HCT116 (cell line): ENCODE measurements around the gene LRG1. TPM values are rescaled to one million over a fixed set of nuclear protein-coding genes. Genes with fewer than 3 reads are reported as not detected.
A peak's percentile ranks its signal among the peaks of the same experiment; 100 is the strongest.

Experiments used
- ATAC-seq: fragments of 200-7000 bp; cut with Tn5 transposase; 2 replicates; pipeline ENCODE4 v1.9.1; 2020; ENCODE audit warnings: mild to moderate bottlenecking, moderate library complexity
- BruUV-seq: library from RNA; stranded (reverse); fragments of 400-500 nt; replicated peaks from 2 replicates; lab custom pipeline; 2021; lab: Mats Ljungman, UMichigan
- CTCF ChIA-PET: fragments of 300-600 bp; sonication (Branson Sonifier 250); formaldehyde crosslinking; loops from one replicate; lab custom pipeline; 2021; ENCODE audit warnings: antibody characterized with exemption; lab: Charles Lee
- POLR2A ChIA-PET: fragments of 300-600, 350-600 bp; sonication (Branson Sonifier 250); formaldehyde crosslinking; loops from one replicate; lab custom pipeline; 2021; ENCODE audit warnings: antibody characterized with exemption; lab: Charles Lee
- RAD21 ChIA-PET, 2 experiments: fragments of 300-600 bp; sonication (Branson Sonifier 250); formaldehyde crosslinking; loops; one replicate each; lab custom pipeline; 2023; ENCODE audit warnings: low total read pairs in 2 of 2; ENCODE audit not compliant: uncharacterized antibody in 2 of 2, unreplicated experiment in 2 of 2, low non-redundant PET in 1 of 2; lab: Charles Lee
- DNase-seq: peaks from one replicate; pipeline ENCODE4 v3.0.0-alpha.2; 2010; ENCODE audit warnings: low read depth, low spot score
- H2AFZ ChIP-seq: fragments of 200-600 bp; shearing (Covaris generic), sonication (generic); 2 replicates; pipeline ENCODE4 v1.6.1; 2017; ENCODE audit warnings: low read depth, mixed run types, mixed read lengths, antibody characterized with exemption, low read length; ENCODE audit not compliant: poor library complexity, severe bottlenecking
- H3K27ac ChIP-seq: 2 replicates; pipeline ENCODE4 v1.5.1; 2012; ENCODE audit warnings: low read depth, low read length
- H3K27me3 ChIP-seq: fragments of 200-600 bp; sonication (generic); 2 replicates; pipeline ENCODE4 v1.6.1; 2016; ENCODE audit warnings: mixed run types, low read length, mixed read lengths; ENCODE audit not compliant: insufficient read depth
- H3K36me3 ChIP-seq, 2 experiments: fragments of 200-500 bp in 1 of 2; fragments of 200-600 bp in 1 of 2; sonication (Bioruptor generic) in 1 of 2; sonication (generic) in 1 of 2; 2 replicates each; pipeline versions ENCODE4 v1.5.1 to v1.6.1; 2014 to 2016; ENCODE audit warnings: low read length in 2 of 2, inconsistent platforms in 1 of 2, mixed read lengths in 1 of 2, mixed run types in 1 of 2; ENCODE audit not compliant: insufficient read depth in 2 of 2, control insufficient read depth in 1 of 2
- H3K4me1 ChIP-seq, 2 experiments: fragments of 200-600 bp in 1 of 2; sonication (generic) in 1 of 2; 2 replicates each; pipeline versions ENCODE4 v1.5.1 to v1.6.1; 2012 to 2017; ENCODE audit warnings: low read length in 2 of 2, inconsistent platforms in 1 of 2, mild to moderate bottlenecking in 1 of 2, mixed read lengths in 1 of 2, mixed run types in 1 of 2, moderate library complexity in 1 of 2; ENCODE audit not compliant: insufficient read depth in 2 of 2, control insufficient read depth in 1 of 2
- H3K4me2 ChIP-seq: fragments of 200-600 bp; sonication (generic); 2 replicates; pipeline ENCODE4 v1.6.1; 2017; ENCODE audit warnings: mixed run types, low read length, mixed read lengths
- H3K4me3 ChIP-seq, 2 experiments: fragments of 200-600 bp in 1 of 2; sonication (generic) in 1 of 2; replicated peaks in 1 of 2; 2 replicates each; pipeline ENCODE4 v1.5.1; 2011 to 2016; ENCODE audit warnings: low read length in 2 of 2, control low read depth in 1 of 2, low read depth in 1 of 2, mild to moderate bottlenecking in 1 of 2, mixed read lengths in 1 of 2, mixed run types in 1 of 2
- H3K79me2 ChIP-seq: fragments of 200-600 bp; sonication (generic); 2 replicates; pipeline ENCODE4 v1.6.1; 2017; ENCODE audit warnings: mild to moderate bottlenecking, mixed run types, low read length, moderate library complexity, mixed read lengths; ENCODE audit not compliant: insufficient read depth
- H3K9ac ChIP-seq: fragments of 200-600 bp; sonication (generic); 2 replicates; pipeline ENCODE4 v1.6.1; 2016; ENCODE audit warnings: low read length, mixed read lengths
- H3K9me2 ChIP-seq: fragments of 200-600 bp; sonication (generic), shearing (Covaris generic); 2 replicates; pipeline ENCODE4 v1.6.1; 2017; ENCODE audit warnings: mixed run types, mild to moderate bottlenecking, moderate library complexity; ENCODE audit not compliant: insufficient read depth
- H3K9me3 ChIP-seq, 2 experiments: fragments of 200-500 bp in 1 of 2; fragments of 200-600 bp in 1 of 2; sonication (Bioruptor generic) in 1 of 2; sonication (generic) in 1 of 2; 2 replicates each; pipeline ENCODE4 v1.6.1; 2014 to 2017; ENCODE audit warnings: low read length in 2 of 2, mixed read lengths in 2 of 2, inconsistent platforms in 1 of 2, low read depth in 1 of 2, mild to moderate bottlenecking in 1 of 2, mixed run types in 1 of 2, moderate library complexity in 1 of 2; ENCODE audit not compliant: control insufficient read depth in 1 of 2, insufficient read depth in 1 of 2
- H4K20me1 ChIP-seq: fragments of 200-600 bp; sonication (generic), shearing (Covaris generic); 2 replicates; pipeline ENCODE4 v1.6.1; 2017; ENCODE audit warnings: mixed run types, mild to moderate bottlenecking, moderate library complexity; ENCODE audit not compliant: insufficient read depth
- CBX3 ChIP-seq: IDR thresholded peaks from 2 replicates; pipeline ENCODE4 v1.6.1; 2012; ENCODE audit warnings: low read depth
- CTCF ChIP-seq, 3 experiments: fragments of 200-600 bp in 1 of 3; sonication (generic) in 1 of 3; IDR thresholded peaks in 2 of 3; conservative IDR thresholded peaks in 1 of 3; 2 replicates each; pipeline ENCODE4 v1.5.1; 2012 to 2017; ENCODE audit warnings: low read depth in 2 of 3, low read length in 2 of 3, antibody characterized with exemption in 1 of 3, borderline replicate concordance in 1 of 3, control low read depth in 1 of 3, mild to moderate bottlenecking in 1 of 3, mixed read lengths in 1 of 3, mixed run types in 1 of 3, moderate library complexity in 1 of 3; ENCODE audit not compliant: insufficient read depth in 1 of 3
- ELF1 ChIP-seq: IDR thresholded peaks from 2 replicates; pipeline ENCODE4 v1.6.1; 2012; ENCODE audit warnings: low read depth, borderline replicate concordance
- EZH2 ChIP-seq: fragments of 200-600 bp; sonication (generic); IDR thresholded peaks from 2 replicates; pipeline ENCODE4 v1.6.1; 2017; ENCODE audit warnings: antibody characterized with exemption, mixed run types
- EZH2phosphoT487 ChIP-seq: fragments of 200-600 bp; IDR thresholded peaks from 2 replicates; pipeline ENCODE4 v1.6.1; 2018; ENCODE audit warnings: antibody characterized with exemption, borderline replicate concordance
- JUND ChIP-seq: IDR thresholded peaks from 2 replicates; pipeline ENCODE4 v1.6.1; 2012
- MAX ChIP-seq: IDR thresholded peaks from 2 replicates; pipeline ENCODE4 v1.6.1; 2012
- POLR2A ChIP-seq: IDR thresholded peaks from 2 replicates; pipeline ENCODE4 v1.7.0; 2011; ENCODE audit warnings: borderline replicate concordance; ENCODE audit not compliant: insufficient read depth, insufficient read length; ENCODE audit errors: extremely low read depth
- SIN3A ChIP-seq: IDR thresholded peaks from 2 replicates; pipeline ENCODE4 v1.6.1; 2012; ENCODE audit warnings: low read depth
- SRF ChIP-seq: IDR thresholded peaks from 2 replicates; pipeline ENCODE4 v1.6.1; 2012; ENCODE audit warnings: low read depth
- ZBTB33 ChIP-seq: IDR thresholded peaks from 2 replicates; pipeline ENCODE4 v1.6.1; 2011; ENCODE audit warnings: mild to moderate bottlenecking, low read length, moderate library complexity; ENCODE audit not compliant: insufficient replicate concordance; ENCODE audit errors: extremely low read depth
- ZFX ChIP-seq: fragments of 450-650 bp; IDR thresholded peaks from 2 replicates; pipeline ENCODE4 v1.6.1; 2017
- ZNF274 ChIP-seq: fragments of 200-500 bp; sonication (Bioruptor generic); IDR thresholded peaks from 2 replicates; pipeline ENCODE4 v1.6.1; 2014; ENCODE audit warnings: mild to moderate bottlenecking, low read depth, low read length, inconsistent platforms
- intact Hi-C: fragments of 100-400 bp; cut with micrococcal nuclease; formaldehyde crosslinking; loops from 2 replicates; pipeline ENCODE4 v1.10.0; 2022
- total RNA-seq: library from RNA; stranded (reverse); gene quantifications from one replicate; pipeline ENCODE4 v1.2.1, GENCODE V29; 2021; ENCODE audit not compliant: unreplicated experiment
- TF ChIP-seq, protein P1 (sequence below): IDR thresholded peaks from 2 replicates; pipeline ENCODE4 v1.6.1; 2012; ENCODE audit warnings: low read depth

The LRG1 gene
- total RNA-seq, 1 experiment from 2014 or later = 1.3 TPM

DNA sequence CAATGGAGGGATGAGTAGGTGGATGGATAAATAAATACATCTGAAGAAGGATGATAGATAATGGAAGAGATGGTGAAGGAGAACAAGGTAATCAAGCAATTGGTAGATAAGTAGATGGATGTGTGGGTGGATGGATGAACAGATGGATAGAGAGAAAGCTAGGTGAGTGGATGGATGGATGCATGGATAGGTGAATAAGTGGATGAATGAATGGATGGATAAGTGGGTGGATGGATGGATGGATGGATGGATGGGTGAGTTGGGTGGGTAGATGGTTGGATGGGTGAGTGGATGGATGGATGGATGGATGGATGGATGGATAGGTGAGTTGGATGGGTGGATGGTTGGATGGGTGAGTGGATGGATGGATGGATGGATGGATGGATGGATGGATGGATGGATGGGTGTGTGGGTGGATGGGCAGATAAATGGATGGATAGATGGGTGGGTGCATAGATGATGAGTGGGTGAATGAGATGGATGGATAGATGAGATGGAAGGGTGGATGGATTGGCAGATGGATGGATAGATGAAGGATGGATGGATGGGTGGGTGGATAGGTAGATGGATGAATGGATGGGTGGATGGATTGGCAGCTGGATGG, 13.4 kb upstream of the LRG1 start:
- BruUV-seq = TSS peak; percentile 75
- Histone ChIP-seq H3K36me3 (peaks cover 22 to 50% of the 10 kb centered on the region in 2 experiments), H3K9ac (no peak overlapping the region), H3K9me3 (no peaks in the 10 kb centered on the region), H3K4me2 (no peak overlapping the region), H3K4me1 (peaks cover 8 to 23% of the 10 kb centered on the region in 2 experiments), H3K27ac (no peak overlapping the region), H4K20me1 (no peaks in the 10 kb centered on the region), H2AFZ (no peak overlapping the region), H3K9me2 (no peaks in the 10 kb centered on the region), H3K4me3 (no peak overlapping the region), H3K79me2 (no peaks in the 10 kb centered on the region), H3K27me3 (no peaks in the 10 kb centered on the region)
- ChIA-PET CTCF (no interaction called here), POLR2A (no interaction called here), RAD21 (no interaction called here)
- ATAC-seq (no peak), DNase-seq (no peak)
- TF ChIP-seq JUND (no peak), ZBTB33 (no peak), CBX3 (no peak), ZFX (no peak), EZH2 (no peak), ELF1 (no peak), SIN3A (no peak), CTCF (IDR thresholded peaks at IDR 0.05 in 2 of 3, conservative IDR thresholded peaks at IDR 0.05 in 1 of 3; ENCODE audit: borderline replicate concordance in 1 of 3, insufficient read depth in 1 of 3, low read depth in 2 of 3, low read length in 2 of 3) (no peak), MAX (no peak), POLR2A (no peak), EZH2phosphoT487 (no peak), SRF (no peak), ZNF274 (no peak)
- TF ChIP-seq, protein P1, sequence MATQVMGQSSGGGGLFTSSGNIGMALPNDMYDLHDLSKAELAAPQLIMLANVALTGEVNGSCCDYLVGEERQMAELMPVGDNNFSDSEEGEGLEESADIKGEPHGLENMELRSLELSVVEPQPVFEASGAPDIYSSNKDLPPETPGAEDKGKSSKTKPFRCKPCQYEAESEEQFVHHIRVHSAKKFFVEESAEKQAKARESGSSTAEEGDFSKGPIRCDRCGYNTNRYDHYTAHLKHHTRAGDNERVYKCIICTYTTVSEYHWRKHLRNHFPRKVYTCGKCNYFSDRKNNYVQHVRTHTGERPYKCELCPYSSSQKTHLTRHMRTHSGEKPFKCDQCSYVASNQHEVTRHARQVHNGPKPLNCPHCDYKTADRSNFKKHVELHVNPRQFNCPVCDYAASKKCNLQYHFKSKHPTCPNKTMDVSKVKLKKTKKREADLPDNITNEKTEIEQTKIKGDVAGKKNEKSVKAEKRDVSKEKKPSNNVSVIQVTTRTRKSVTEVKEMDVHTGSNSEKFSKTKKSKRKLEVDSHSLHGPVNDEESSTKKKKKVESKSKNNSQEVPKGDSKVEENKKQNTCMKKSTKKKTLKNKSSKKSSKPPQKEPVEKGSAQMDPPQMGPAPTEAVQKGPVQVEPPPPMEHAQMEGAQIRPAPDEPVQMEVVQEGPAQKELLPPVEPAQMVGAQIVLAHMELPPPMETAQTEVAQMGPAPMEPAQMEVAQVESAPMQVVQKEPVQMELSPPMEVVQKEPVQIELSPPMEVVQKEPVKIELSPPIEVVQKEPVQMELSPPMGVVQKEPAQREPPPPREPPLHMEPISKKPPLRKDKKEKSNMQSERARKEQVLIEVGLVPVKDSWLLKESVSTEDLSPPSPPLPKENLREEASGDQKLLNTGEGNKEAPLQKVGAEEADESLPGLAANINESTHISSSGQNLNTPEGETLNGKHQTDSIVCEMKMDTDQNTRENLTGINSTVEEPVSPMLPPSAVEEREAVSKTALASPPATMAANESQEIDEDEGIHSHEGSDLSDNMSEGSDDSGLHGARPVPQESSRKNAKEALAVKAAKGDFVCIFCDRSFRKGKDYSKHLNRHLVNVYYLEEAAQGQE = no peak
- intact Hi-C loops = no loop called here
